ENCODE measurements around the gene MSI2. TPM values are rescaled to one million over a fixed set of nuclear protein-coding genes. Genes with fewer than 3 reads are reported as not detected.

Gene MSI2
- total RNA-seq, 1 donor from 2014 or later: 31.3 TPM

- Histone ChIP-seq H3K36me3 (no peaks in the 10 kb centered on the region), H3K27ac (no peak overlapping the region), H3K4me3 (no peak overlapping the region), H3K4me1 (peaks cover 18% of the 10 kb centered on the region), H3K9me3 (no peaks in the 10 kb centered on the region), H3K27me3 (no peaks in the 10 kb centered on the region)
- DNase-seq (peak; percentile 63), ATAC-seq (peak; percentile 81)
- intact Hi-C loops (cut with DNase I): no loop called here
- TF ChIP-seq CTCF (IDR thresholded peaks at IDR 0.05): peak; percentile 85
These were observed 341.5 kb downstream of the MSI2 start for GRCh38 chr17:57597531-57598453.

- no peaks in the 10 kb centered on the region for H3K36me3 ChIP-seq
- H3K27ac ChIP-seq: peak overlapping the region; percentile 60
- no peaks in the 10 kb centered on the region for H3K9me3 ChIP-seq
- intact Hi-C loops (cut with DNase I): no loop called here
- no peak overlapping the region for H3K4me3 ChIP-seq
- DNase-seq: peak; percentile 28
- no peak for ATAC-seq
- H3K4me1 ChIP-seq: peaks cover 32% of the 10 kb centered on the region
- TF ChIP-seq CTCF (IDR thresholded peaks at IDR 0.05): no peak
- no peaks in the 10 kb centered on the region for H3K27me3 ChIP-seq
These were observed 343.1 kb downstream of the MSI2 start for GRCh38 chr17:57599271-57600045.

- Histone ChIP-seq H3K27ac (peak overlapping the region; percentile 60), H3K4me3 (no peak overlapping the region), H3K4me1 (peaks cover 38% of the 10 kb centered on the region), H3K27me3 (no peaks in the 10 kb centered on the region), H3K9me3 (no peaks in the 10 kb centered on the region), H3K36me3 (no peaks in the 10 kb centered on the region)
- intact Hi-C loops (cut with DNase I): no loop called here
- ATAC-seq (peak; percentile 24), DNase-seq (no peak)
- TF ChIP-seq CTCF (IDR thresholded peaks at IDR 0.05): no peak
These were observed 343.8 kb downstream of the MSI2 start for GRCh38 chr17:57600074-57600473.

GRCh38 chr17:57601143-57601735, 344.9 kb downstream of the MSI2 start:
- Histone ChIP-seq H3K4me3 (no peak overlapping the region), H3K27me3 (no peaks in the 10 kb centered on the region), H3K9me3 (no peaks in the 10 kb centered on the region), H3K4me1 (peaks cover 49% of the 10 kb centered on the region), H3K36me3 (no peaks in the 10 kb centered on the region), H3K27ac (peak overlapping the region; percentile 17)
- intact Hi-C loops (cut with DNase I): no loop called here
- peak; percentile 57 for DNase-seq
- ATAC-seq: no peak
- no peak for TF ChIP-seq CTCF (IDR thresholded peaks at IDR 0.05)

- Histone ChIP-seq H3K27ac (peak overlapping the region; percentile 13), H3K4me3 (no peak overlapping the region), H3K4me1 (peaks cover 49% of the 10 kb centered on the region), H3K36me3 (no peaks in the 10 kb centered on the region), H3K9me3 (no peaks in the 10 kb centered on the region), H3K27me3 (no peaks in the 10 kb centered on the region)
- ATAC-seq (no peak), DNase-seq (no peak)
- intact Hi-C loops (cut with DNase I): no loop called here
- TF ChIP-seq CTCF (IDR thresholded peaks at IDR 0.05): no peak
These were observed 346.6 kb downstream of the MSI2 start for GRCh38 chr17:57602896-57603295.

All from upper lobe of right lung (tissue), 1 donor.